Adrenal gland (tissue), 5 donors: ENCODE results near the gene OR7G2.
"Not testable (repeated sequence)": the region's sequence is repeated elsewhere in the genome, so short reads cannot be mapped to it uniquely, and the experiment has no call there.

ENCODE experiments used
- CTCF ChIP-seq, 6 experiments: fragments of 450-650 bp in 4 of 6; fragments of 200-600 bp in 2 of 6; sonication (generic) in 1 of 6; IDR thresholded peaks; 1 replicate in 5 of 6; 2 replicates in 1 of 6; pipeline versions ENCODE4 v1.5.1 to v1.8.0; 2016 to 2021; ENCODE audit warnings: antibody characterized with exemption in 6 of 6, mild to moderate bottlenecking in 2 of 6, moderate library complexity in 1 of 6
- POLR2A ChIP-seq, 2 donors: fragments of 450-650 bp; IDR thresholded peaks; one replicate each; pipeline ENCODE4 v1.6.1; 2017; ENCODE audit warnings: antibody characterized with exemption in 2 of 2, mild to moderate bottlenecking in 2 of 2, moderate library complexity in 1 of 2
- donor health status: DM: no; HTN: no; CAD: no.

DNA sequence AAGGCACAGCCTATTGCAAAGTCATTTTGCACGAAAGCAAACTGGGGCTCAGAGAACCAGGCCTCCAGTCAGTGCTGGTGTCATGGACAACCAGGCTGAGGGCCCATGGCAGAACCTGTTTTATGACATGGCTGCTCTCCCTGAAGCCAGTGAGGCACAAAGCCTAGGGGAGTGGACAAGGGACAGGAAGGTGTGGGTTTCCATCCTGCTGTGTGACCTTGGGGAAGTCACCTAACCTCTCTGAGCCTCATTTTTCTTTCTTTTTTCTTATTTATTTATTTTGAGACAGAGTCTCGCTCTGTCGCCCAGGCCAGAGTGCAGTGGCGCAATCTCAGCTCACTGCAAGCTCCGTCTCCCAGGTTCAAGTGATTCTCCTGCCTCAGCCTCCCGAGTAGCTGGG lies 35.6 kb downstream of the OR7G2 start:
- not testable (repeated sequence) for TF ChIP-seq POLR2A, CTCF (IDR thresholded peaks at IDR 0.05)
